ENCODE measurements around the gene PPIG. TPM values are rescaled to one million over a fixed set of nuclear protein-coding genes. Genes with fewer than 3 reads are reported as not detected.
"Not testable (repeated sequence)": the region's sequence is repeated elsewhere in the genome, so short reads cannot be mapped to it uniquely, and the experiment has no call there.

PPIG gene
- total RNA-seq, 1 donor from 2014 or later, result 54.2 TPM

GRCh38 chr2:169673921-169674320 lies 89.8 kb downstream of the PPIG start:
- H3K36me3 Mint-ChIP-seq (ENCODE audit: low read depth), result no peaks in the 10 kb centered on the region
- intact Hi-C loops (cut with micrococcal nuclease), result no loop called here
- no peak overlapping the region for H3K4me3 Mint-ChIP-seq
- H3K27me3 Mint-ChIP-seq (ENCODE audit: insufficient read depth), result peaks cover 20% of the 10 kb centered on the region
- no peak overlapping the region for H3K27ac Mint-ChIP-seq
- DNase-seq (ENCODE audit: low spot score), result no peak
- H3K4me1 Mint-ChIP-seq (ENCODE audit: low read depth), result no peaks in the 10 kb centered on the region
- H3K9me3 Mint-ChIP-seq, result no peaks in the 10 kb centered on the region

- Mint-ChIP-seq H3K9me3 (no peaks in the 10 kb centered on the region), H3K4me3 (no peak overlapping the region), H3K4me1 (ENCODE audit: low read depth) (no peaks in the 10 kb centered on the region), H3K27me3 (ENCODE audit: insufficient read depth) (peaks cover 20% of the 10 kb centered on the region), H3K27ac (no peak overlapping the region), H3K36me3 (ENCODE audit: low read depth) (no peaks in the 10 kb centered on the region)
- intact Hi-C loops (cut with micrococcal nuclease), result loop anchor here (1.0 kb wide), 1 partner anchor 148 kb away; no protein-coding TSS in a partner anchor
- no peak for DNase-seq (ENCODE audit: low spot score)
Observed at GRCh38 chr2:169676357-169676756, 92.2 kb downstream of the PPIG start.

- no peak for DNase-seq (ENCODE audit: low spot score)
- Mint-ChIP-seq H3K4me3 (no peak overlapping the region), H3K27ac (no peak overlapping the region), H3K9me3 (no peaks in the 10 kb centered on the region), H3K27me3 (ENCODE audit: insufficient read depth) (peaks cover 19% of the 10 kb centered on the region), H3K36me3 (ENCODE audit: low read depth) (no peaks in the 10 kb centered on the region), H3K4me1 (ENCODE audit: low read depth) (no peaks in the 10 kb centered on the region)
- intact Hi-C loops (cut with micrococcal nuclease), result loop anchor here (1.0 kb wide), 1 partner anchor 149 kb away; no protein-coding TSS in a partner anchor
Observed at GRCh38 chr2:169676850-169677249, 92.7 kb downstream of the PPIG start.

- Mint-ChIP-seq H3K27ac (no peak overlapping the region), H3K9me3 (no peaks in the 10 kb centered on the region)
Observed at GRCh38 chr2:169683054-169683424, 98.9 kb downstream of the PPIG start.

GRCh38 chr2:169683425-169684134 lies 99.4 kb downstream of the PPIG start:
- peaks cover 5% of the 10 kb centered on the region for H3K27me3 Mint-ChIP-seq (ENCODE audit: insufficient read depth)
- H3K27ac Mint-ChIP-seq, result no peak overlapping the region
- no peak for DNase-seq (ENCODE audit: low spot score)
- peaks cover 2% of the 10 kb centered on the region for H3K36me3 Mint-ChIP-seq (ENCODE audit: low read depth)
- H3K4me3 Mint-ChIP-seq, result peak overlapping the region; percentile 16
- H3K4me1 Mint-ChIP-seq (ENCODE audit: low read depth), result peaks cover 20% of the 10 kb centered on the region
- intact Hi-C loops (cut with micrococcal nuclease), result loop anchor here (1.0 to 2.0 kb wide), 2 partner anchors 11 to 115 kb away; partner anchors contain the start of genes CFAP210, PHOSPHO2 and SSB
- peaks cover 4% of the 10 kb centered on the region for H3K9me3 Mint-ChIP-seq

More at GRCh38 chr2:169683054-169683424, 98.9 kb downstream of the PPIG start:
- Mint-ChIP-seq H3K36me3 (ENCODE audit: low read depth) (peaks cover 2% of the 10 kb centered on the region), H3K4me1 (ENCODE audit: low read depth) (peaks cover 20% of the 10 kb centered on the region), H3K4me3 (no peak overlapping the region), H3K27me3 (ENCODE audit: insufficient read depth) (peaks cover 5% of the 10 kb centered on the region)
- intact Hi-C loops (cut with micrococcal nuclease), result loop anchor here (1.0 to 2.0 kb wide), 2 partner anchors 11 to 116 kb away; partner anchors contain the start of genes CFAP210, PHOSPHO2 and SSB
- peak; percentile 24 for DNase-seq (ENCODE audit: low spot score)

GRCh38 chr2:169684135-169684565 lies 100.0 kb downstream of the PPIG start:
- intact Hi-C loops (cut with micrococcal nuclease), result no loop called here
- no peak for DNase-seq (ENCODE audit: low spot score)
- H3K4me3 Mint-ChIP-seq, result no peak overlapping the region
- peaks cover 5% of the 10 kb centered on the region for H3K27me3 Mint-ChIP-seq (ENCODE audit: insufficient read depth)
- peaks cover 5% of the 10 kb centered on the region for H3K9me3 Mint-ChIP-seq
- H3K4me1 Mint-ChIP-seq (ENCODE audit: low read depth), result peaks cover 20% of the 10 kb centered on the region
- H3K36me3 Mint-ChIP-seq (ENCODE audit: low read depth), result peaks cover 2% of the 10 kb centered on the region
- H3K27ac Mint-ChIP-seq, result no peak overlapping the region

GRCh38 chr2:169684712-169685111 lies 100.6 kb downstream of the PPIG start:
- H3K4me3 Mint-ChIP-seq; intact Hi-C loops (cut with micrococcal nuclease); H3K9me3 Mint-ChIP-seq; H3K27ac Mint-ChIP-seq; H3K27me3 Mint-ChIP-seq (ENCODE audit: insufficient read depth); DNase-seq (ENCODE audit: low spot score); H3K36me3 Mint-ChIP-seq (ENCODE audit: low read depth): not testable (repeated sequence)
- peaks cover 20% of the 10 kb centered on the region for H3K4me1 Mint-ChIP-seq (ENCODE audit: low read depth)

- DNase-seq (ENCODE audit: low spot score); intact Hi-C loops (cut with micrococcal nuclease); H3K27ac Mint-ChIP-seq; H3K4me3 Mint-ChIP-seq; H3K36me3 Mint-ChIP-seq (ENCODE audit: low read depth); H3K27me3 Mint-ChIP-seq (ENCODE audit: insufficient read depth): not testable (repeated sequence)
- Mint-ChIP-seq H3K4me1 (ENCODE audit: low read depth) (peaks cover 20% of the 10 kb centered on the region), H3K9me3 (peaks cover 20% of the 10 kb centered on the region)
Observed at GRCh38 chr2:169686825-169687224, 102.7 kb downstream of the PPIG start.

GRCh38 chr2:169687943-169688342 lies 103.8 kb downstream of the PPIG start:
- intact Hi-C loops (cut with micrococcal nuclease); DNase-seq (ENCODE audit: low spot score); H3K4me3 Mint-ChIP-seq; H3K36me3 Mint-ChIP-seq (ENCODE audit: low read depth); H3K27ac Mint-ChIP-seq; H3K27me3 Mint-ChIP-seq (ENCODE audit: insufficient read depth): not testable (repeated sequence)
- peaks cover 12% of the 10 kb centered on the region for H3K4me1 Mint-ChIP-seq (ENCODE audit: low read depth)
- peaks cover 20% of the 10 kb centered on the region for H3K9me3 Mint-ChIP-seq

- H3K36me3 Mint-ChIP-seq (ENCODE audit: low read depth), result peaks cover 6% of the 10 kb centered on the region
- no peak overlapping the region for H3K4me3 Mint-ChIP-seq
- H3K27me3 Mint-ChIP-seq (ENCODE audit: insufficient read depth), result peaks cover 17% of the 10 kb centered on the region
- intact Hi-C loops (cut with micrococcal nuclease), result loop anchor here (5.0 kb wide), 2 partner anchors 236 to 329 kb away; partner anchors contain the start of gene LRP2
- H3K9me3 Mint-ChIP-seq, result peaks cover 20% of the 10 kb centered on the region
- DNase-seq (ENCODE audit: low spot score), result no peak
- H3K4me1 Mint-ChIP-seq (ENCODE audit: low read depth), result peaks cover 9% of the 10 kb centered on the region
- H3K27ac Mint-ChIP-seq, result no peak overlapping the region
Observed at GRCh38 chr2:169690958-169691357, 106.8 kb downstream of the PPIG start.

Other genes starting within 250 kb of the PPIG start
- 0.05 and 0.17 TPM in 2 replicates for gene LRP2, start 221.8 kb upstream of the PPIG start, total RNA-seq
- 3.3 and 3.6 TPM in 2 replicates for gene BBS5, start 104.9 kb upstream of the PPIG start, total RNA-seq
- not detected in 2 replicates for gene KLHL41, start 74.6 kb upstream of the PPIG start, total RNA-seq
- gene FASTKD1, start 10.5 kb upstream of the PPIG start, total RNA-seq, result 50.3 and 50.4 TPM in 2 replicates
- gene CFAP210, start 110.1 kb downstream of the PPIG start, total RNA-seq, result not detected in 2 replicates
- 4.5 and 4.6 TPM in 2 replicates for gene PHOSPHO2, start 110.1 kb downstream of the PPIG start, total RNA-seq
- gene KLHL23, start 149.5 kb downstream of the PPIG start, total RNA-seq, result 5.2 and 11.6 TPM in 2 replicates
- 101 and 107 TPM in 2 replicates for gene SSB, start 214.5 kb downstream of the PPIG start, total RNA-seq
- gene METTL5, start 240.6 kb downstream of the PPIG start, total RNA-seq, result 92.0 and 92.1 TPM in 2 replicates
- gene UBR3, start 243.1 kb downstream of the PPIG start, total RNA-seq, result 29.6 and 31.4 TPM in 2 replicates

Data from activated T-helper 1 cell treated with anti-CD3 and anti-CD28 coated beads, Interleukin-12 subunit alpha, Interleukin-12 subunit beta, Interleukin-2, Interleukin-4 antibody, amounts not matched to agents 30 ng/mL and 10 ng/mL and 1 ng/mL, durations not matched to agents 14 hours and 24 hours and 36 hours (primary cell).